H1 (cell line): ENCODE measurements around the gene COL16A1. TPM values are rescaled to one million over a fixed set of nuclear protein-coding genes. Genes with fewer than 3 reads are reported as not detected.
A peak's percentile ranks its signal among the peaks of the same experiment; 100 is the strongest.

ENCODE experiments used
- CTCF ChIA-PET: fragments of 300-600 bp; sonication (Branson Sonifier 250); formaldehyde crosslinking; loops from one replicate; lab custom pipeline; 2021; ENCODE audit not compliant: partially characterized antibody; lab: Charles Lee
- POLR2A ChIA-PET: fragments of 300-600 bp; sonication (Branson Sonifier 250); formaldehyde crosslinking; loops from one replicate; lab custom pipeline; 2021; ENCODE audit warnings: inconsistent platforms; ENCODE audit not compliant: partially characterized antibody; lab: Charles Lee
- DNase-seq, 2 experiments: peaks; one replicate each; pipeline versions ENCODE4 v3.0.0 to v3.0.0-alpha.2; 2010 to 2022; ENCODE audit warnings: low spot score in 2 of 2, low read depth in 1 of 2, mixed read lengths in 1 of 2
- FAIRE-seq: peaks from 2 replicates; lab custom pipeline; 2011; peaks lifted over from hg19 to GRCh38; lab: Jason Lieb, UNC
- H2AFZ ChIP-seq: 2 replicates; pipeline ENCODE4 v1.8.1; 2012; ENCODE audit warnings: low read length, inconsistent platforms
- H2AK5ac ChIP-seq: 2 replicates; pipeline ENCODE4 v1.6.1; 2013; ENCODE audit warnings: low read depth, low read length
- H2BK120ac ChIP-seq: replicated peaks from 2 replicates; pipeline ENCODE3; 2013; ENCODE audit warnings: low read depth, low read length, inconsistent platforms
- H2BK12ac ChIP-seq: 2 replicates; pipeline ENCODE4 v1.6.1; 2013; ENCODE audit warnings: low read depth, low read length
- H2BK15ac ChIP-seq: 2 replicates; pipeline ENCODE4 v1.6.1; 2013; ENCODE audit warnings: low read length
- H2BK20ac ChIP-seq: 2 replicates; pipeline ENCODE4 v1.6.1; 2013; ENCODE audit warnings: low read length
- H2BK5ac ChIP-seq: 2 replicates; pipeline ENCODE4 v1.6.1; 2013; ENCODE audit warnings: low read depth, low read length
- H3K14ac ChIP-seq: 2 replicates; pipeline ENCODE4 v1.6.1; 2013; ENCODE audit warnings: inconsistent platforms; ENCODE audit not compliant: insufficient read length
- H3K18ac ChIP-seq: 2 replicates; pipeline ENCODE4 v1.6.1; 2013; ENCODE audit warnings: low read length; ENCODE audit errors: extremely low read depth
- H3K23ac ChIP-seq: 2 replicates; pipeline ENCODE4 v1.6.1; 2013; ENCODE audit warnings: inconsistent platforms; ENCODE audit not compliant: insufficient read length
- H3K23me2 ChIP-seq: 2 replicates; pipeline ENCODE4 v1.6.1; 2013; ENCODE audit warnings: low read depth, low read length
- H3K27ac ChIP-seq: 2 replicates; pipeline ENCODE4 v1.6.1; 2011; ENCODE audit warnings: low read depth, low read length, inconsistent platforms
- H3K27me3 ChIP-seq, 4 experiments: replicated peaks in 1 of 4; 1 replicate in 1 of 4; 2 replicates in 3 of 4; pipeline versions ENCODE4 v1.6.1 to v1.8.1; 2011 to 2013; ENCODE audit warnings: low read length in 3 of 4, mild to moderate bottlenecking in 3 of 4, inconsistent platforms in 2 of 4, mixed read lengths in 2 of 4, moderate library complexity in 1 of 4; ENCODE audit not compliant: control insufficient read depth in 3 of 4, insufficient read depth in 3 of 4; ENCODE audit errors: extremely low read depth in 1 of 4
- H3K36me3 ChIP-seq, 4 experiments: 2 replicates each; pipeline versions ENCODE4 v1.6.1 to v1.8.1; 2011 to 2013; ENCODE audit warnings: mild to moderate bottlenecking in 4 of 4, low read length in 3 of 4, moderate library complexity in 2 of 4, control low read depth in 1 of 4, inconsistent platforms in 1 of 4; ENCODE audit not compliant: insufficient read depth in 4 of 4, control insufficient read depth in 2 of 4
- H3K4ac ChIP-seq: replicated peaks from 2 replicates; pipeline ENCODE3; 2013; ENCODE audit warnings: low read length, low read depth, mixed read lengths, inconsistent platforms; ENCODE audit not compliant: insufficient read length
- H3K4me1 ChIP-seq, 4 experiments: replicated peaks in 1 of 4; 1 replicate in 1 of 4; 2 replicates in 3 of 4; pipeline versions ENCODE4 v1.6.1 to v1.8.1; 2011 to 2013; ENCODE audit warnings: low read length in 3 of 4, inconsistent platforms in 2 of 4, mixed read lengths in 1 of 4; ENCODE audit not compliant: insufficient read depth in 4 of 4, control insufficient read depth in 3 of 4
- H3K4me2 ChIP-seq, 2 experiments: 2 replicates each; pipeline versions ENCODE4 v1.6.1 to v1.8.1; 2011 to 2013; ENCODE audit warnings: low read depth in 2 of 2, low read length in 2 of 2, control low read depth in 1 of 2, inconsistent platforms in 1 of 2, mild to moderate bottlenecking in 1 of 2; ENCODE audit not compliant: insufficient read depth in 1 of 2
- H3K4me3 ChIP-seq, 4 experiments: fragments of 200-600, 300-600 bp in 1 of 4; sonication (generic), shearing (Covaris generic), sonication (Bioruptor Twin) in 1 of 4; 2 replicates each; pipeline versions ENCODE4 v1.5.1 to v1.8.1; 2011 to 2016; ENCODE audit warnings: low read length in 4 of 4, low read depth in 3 of 4, control low read depth in 2 of 4, inconsistent platforms in 2 of 4, mild to moderate bottlenecking in 2 of 4, mixed read lengths in 1 of 4, moderate library complexity in 1 of 4; ENCODE audit not compliant: insufficient read depth in 2 of 4; ENCODE audit errors: extremely low read depth in 1 of 4
- H3K56ac ChIP-seq: replicated peaks from 2 replicates; pipeline ENCODE3; 2013; ENCODE audit warnings: low read depth, mild to moderate bottlenecking, mixed read lengths, low read length, inconsistent platforms; ENCODE audit not compliant: insufficient read length
- H3K79me1 ChIP-seq: 2 replicates; pipeline ENCODE4 v1.6.1; 2013; ENCODE audit warnings: low read depth, low read length, control low read depth
- H3K79me2 ChIP-seq, 2 experiments: 2 replicates each; pipeline versions ENCODE4 v1.6.1 to v1.8.1; 2012 to 2013; ENCODE audit warnings: low read length in 2 of 2, mild to moderate bottlenecking in 2 of 2, inconsistent platforms in 1 of 2; ENCODE audit not compliant: insufficient read depth in 2 of 2, control insufficient read depth in 1 of 2
- H3K9ac ChIP-seq, 4 experiments: replicated peaks in 1 of 4; 1 replicate in 1 of 4; 2 replicates in 3 of 4; pipeline versions ENCODE4 v1.6.1 to v1.8.1; 2011 to 2013; ENCODE audit warnings: low read depth in 3 of 4, low read length in 3 of 4, control low read depth in 2 of 4, mild to moderate bottlenecking in 2 of 4, moderate library complexity in 2 of 4, inconsistent platforms in 1 of 4; ENCODE audit errors: extremely low read depth in 1 of 4
- H3K9me3 ChIP-seq, 2 experiments: 2 replicates each; pipeline versions ENCODE4 v1.6.1 to v1.8.1; 2012 to 2013; ENCODE audit warnings: mild to moderate bottlenecking in 2 of 2, moderate library complexity in 2 of 2, control low read depth in 1 of 2, inconsistent platforms in 1 of 2, low read depth in 1 of 2, low read length in 1 of 2, mixed read lengths in 1 of 2; ENCODE audit not compliant: insufficient read depth in 2 of 2
- H4K20me1 ChIP-seq, 2 experiments: replicated peaks in 1 of 2; 2 replicates each; pipeline versions ENCODE3 to v1.8.1; 2011 to 2013; ENCODE audit warnings: inconsistent platforms in 2 of 2, low read length in 2 of 2, mild to moderate bottlenecking in 1 of 2; ENCODE audit not compliant: insufficient read depth in 2 of 2, control insufficient read depth in 1 of 2
- H4K5ac ChIP-seq: 2 replicates; pipeline ENCODE4 v1.6.1; 2013; ENCODE audit warnings: low read length, low read depth, mixed read lengths, inconsistent platforms; ENCODE audit not compliant: insufficient read length
- H4K8ac ChIP-seq: 2 replicates; pipeline ENCODE4 v1.8.0; 2013; ENCODE audit warnings: mild to moderate bottlenecking, moderate library complexity, low read length, inconsistent platforms; ENCODE audit not compliant: insufficient read depth; ENCODE audit errors: extremely low read depth
- H4K91ac ChIP-seq: replicated peaks from 2 replicates; pipeline ENCODE3; 2013; ENCODE audit warnings: low read length, mixed read lengths, inconsistent platforms; ENCODE audit not compliant: insufficient read length
- JUND ChIP-seq: IDR thresholded peaks from 2 replicates; pipeline ENCODE4 v1.6.1; 2011; ENCODE audit warnings: mild to moderate bottlenecking, improper control_type of control experiment, low read length
- RBBP5 ChIP-seq: IDR thresholded peaks from 2 replicates; pipeline ENCODE4 v1.7.1; 2012; ENCODE audit warnings: low read depth, mild to moderate bottlenecking, inconsistent platforms, low read length, moderate library complexity, borderline replicate concordance
- WGBS, 2 experiments: shearing (Covaris generic) in 1 of 2; methylation state at CpG; one replicate each; pipeline versions ENCODE4 v1.1.6 to v1.1.7; 2013 to 2015; ENCODE audit warnings: low lambda C conversion rate in 2 of 2, mixed read lengths in 2 of 2, inconsistent platforms in 1 of 2, low coverage in 1 of 2, missing lambda C conversion rate in 1 of 2; ENCODE audit not compliant: insufficient replicate concordance in 2 of 2, insufficient coverage in 1 of 2, insufficient read length in 1 of 2; ENCODE audit errors: extremely low coverage in 1 of 2, missing lambda C conversion rate in 1 of 2; 5-methylcytosine and 5-hydroxymethylcytosine counted together
- polyA plus RNA-seq, 7 experiments: library from polyadenylated mRNA; depleted of rRNA in 3 of 7; stranded (reverse) in 5 of 7; unstranded in 2 of 7; fragments of >200 nt in 5 of 7; fragments of 200-250 nt in 2 of 7; gene quantifications; 1 replicate in 5 of 7; 2 replicates in 1 of 7; 4 replicates in 1 of 7; pipeline versions ENCODE4 v1.2.1 to v1.2.3, GENCODE V29; 2011 to 2013; ENCODE audit warnings: missing spikeins in 2 of 7, mixed read lengths in 2 of 7
- total RNA-seq: library from RNA; stranded (reverse); fragmentation: NEBNext Ultra II Directional; extraction: Animal tissue kit (Norgen Biotek cat#: 25700); gene quantifications from 2 replicates; pipeline ENCODE4 v1.2.1, GENCODE V29; 2021

Gene COL16A1
- total and polyA plus RNA-seq, 2 of the 8 experiments (the other 6 are each of a cell fraction or from before 2014, with no cell fraction given) = 2.0 to 10.5 TPM

DNA sequence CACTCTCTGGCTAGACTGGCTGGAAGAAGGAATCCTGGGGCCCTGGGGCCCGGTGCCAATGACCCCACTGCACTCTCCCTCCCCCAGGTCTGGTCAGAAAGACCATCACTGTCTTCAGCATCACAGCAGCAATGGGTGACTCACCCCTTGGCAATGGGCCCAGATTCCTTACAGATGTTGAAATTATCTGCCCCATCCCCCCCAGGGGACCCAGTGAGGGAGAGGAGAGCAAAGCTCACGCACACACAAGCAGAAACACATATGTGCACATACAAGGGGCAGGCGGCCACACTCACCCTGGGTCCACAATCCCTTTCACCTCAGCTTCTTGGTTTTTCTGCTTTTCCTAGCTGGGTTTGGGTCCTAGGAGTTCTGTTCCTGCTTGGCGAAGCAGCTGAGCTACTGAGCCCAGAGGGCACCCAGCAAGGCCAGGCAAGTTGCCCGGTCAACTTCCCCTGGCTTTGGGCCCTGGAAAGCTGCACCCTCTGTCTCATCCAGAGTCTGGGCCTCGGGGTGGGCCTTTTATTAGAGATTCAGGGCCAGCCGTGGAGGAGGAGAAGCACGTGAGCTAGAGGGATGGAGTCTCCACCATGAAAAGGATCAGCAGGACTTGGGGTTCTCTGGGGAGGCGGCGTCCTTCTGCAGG, 2.6 kb downstream of the COL16A1 start:
- H3K36me3 ChIP-seq = no peaks in the 10 kb centered on the region
- no peak overlapping the region for H3K4ac ChIP-seq
- peaks cover 5% of the 10 kb centered on the region for H3K23me2 ChIP-seq
- ChIA-PET POLR2A (interaction anchor here (2.0 to 7.3 kb wide), 3 partner anchors 10 to 27 kb away, joined by 5 to 43 read pairs (median 9); no protein-coding TSS in a partner anchor), CTCF (interaction anchor here (0.6 to 8.1 kb wide), 18 partner anchors 10 to 152 kb away, joined by 3 to 108 read pairs (median 4); partner anchors contain the start of gene ADGRB2)
- no peak overlapping the region for H2BK20ac ChIP-seq
- no peaks in the 10 kb centered on the region for H3K9me3 ChIP-seq
- H2BK120ac ChIP-seq = no peak overlapping the region
- H3K4me2 ChIP-seq = no peak overlapping the region
- H3K18ac ChIP-seq = no peak overlapping the region
- H3K9ac ChIP-seq = no peak overlapping the region
- no peaks in the 10 kb centered on the region for H3K79me2 ChIP-seq
- FAIRE-seq (no peak), DNase-seq (no peak)
- H4K20me1 ChIP-seq = no peaks in the 10 kb centered on the region
- no peak overlapping the region for H2AK5ac ChIP-seq
- H2BK15ac ChIP-seq = no peak overlapping the region
- no peak overlapping the region for H4K91ac ChIP-seq
- no peaks in the 10 kb centered on the region for H3K79me1 ChIP-seq
- H3K23ac ChIP-seq = no peak overlapping the region
- H2BK12ac ChIP-seq = no peak overlapping the region
- H2AFZ ChIP-seq = no peak overlapping the region
- H3K56ac ChIP-seq = no peak overlapping the region
- H4K8ac ChIP-seq = no peak overlapping the region; the same call in 1 of the 2 replicates
- peak overlapping the region; percentile 56; the same call in 1 of the 2 replicates for H2BK5ac ChIP-seq
- no peak overlapping the region for H3K14ac ChIP-seq
- TF ChIP-seq JUND = 0 out of 2 replicates have a peak, but pooled peaks have one; percentile 25
- TF ChIP-seq RBBP5 = no peak
- TF ChIP-seq, all 59 proteins: peak for 1
- no peak overlapping the region for H3K27ac ChIP-seq
- H3K4me3 ChIP-seq = no peak overlapping the region
- no peak overlapping the region for H4K5ac ChIP-seq
- no peaks in the 10 kb centered on the region; a peak in 1 of 7 replicates for H3K27me3 ChIP-seq
- H3K4me1 ChIP-seq = peaks cover 11 to 27% (median 15%) of the 10 kb centered on the region in 4 experiments
- 79% methylated on average over 10 of the region's 10 CpGs; no CpG with 5 or more reads in 1 of the 2 experiments for WGBS, 2 experiments
